ENCODE data around the gene CIROP.

CIROP gene

DNA sequence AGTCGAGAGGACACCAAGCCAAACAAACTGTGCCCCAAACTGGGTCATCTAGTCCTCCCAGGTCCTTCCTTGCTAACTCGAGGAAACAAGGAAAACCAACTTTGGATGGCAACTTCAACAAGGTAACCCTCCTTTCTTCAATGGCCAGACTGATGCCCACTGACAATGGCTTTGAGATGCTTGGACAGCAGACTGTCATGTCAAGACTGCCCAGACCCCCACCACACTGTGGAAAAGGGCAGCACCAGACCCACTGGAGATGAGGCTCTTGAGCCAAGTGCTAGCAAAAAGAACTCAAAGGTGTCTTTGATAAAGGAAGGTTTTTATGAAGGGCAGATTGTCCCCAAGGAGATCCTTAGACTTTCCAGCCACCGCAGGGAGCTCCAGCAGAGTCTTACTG is 38.4 kb downstream of the CIROP start:
- DNase-seq: no peak

DNA sequence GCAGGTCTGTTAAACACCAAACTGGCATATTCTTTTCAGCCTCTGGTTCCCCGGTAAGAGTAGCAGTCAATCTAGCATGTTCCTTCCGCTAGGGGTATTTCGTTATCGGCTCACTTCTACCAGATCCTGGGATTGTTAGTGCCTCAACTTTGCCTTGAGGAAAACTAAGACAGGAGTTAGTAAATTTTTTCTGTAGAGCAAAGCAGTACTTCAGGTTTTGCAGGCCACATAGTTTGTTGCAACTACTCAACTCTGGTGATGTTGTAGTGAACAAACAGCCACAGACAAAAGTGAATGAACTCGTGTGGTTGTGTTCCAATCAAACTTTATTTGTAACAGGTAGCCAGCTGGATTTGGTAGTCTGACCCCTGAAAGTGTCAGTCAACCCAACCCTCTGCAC is 41.2 kb downstream of the CIROP start:
- DNase-seq: no peak

DNA sequence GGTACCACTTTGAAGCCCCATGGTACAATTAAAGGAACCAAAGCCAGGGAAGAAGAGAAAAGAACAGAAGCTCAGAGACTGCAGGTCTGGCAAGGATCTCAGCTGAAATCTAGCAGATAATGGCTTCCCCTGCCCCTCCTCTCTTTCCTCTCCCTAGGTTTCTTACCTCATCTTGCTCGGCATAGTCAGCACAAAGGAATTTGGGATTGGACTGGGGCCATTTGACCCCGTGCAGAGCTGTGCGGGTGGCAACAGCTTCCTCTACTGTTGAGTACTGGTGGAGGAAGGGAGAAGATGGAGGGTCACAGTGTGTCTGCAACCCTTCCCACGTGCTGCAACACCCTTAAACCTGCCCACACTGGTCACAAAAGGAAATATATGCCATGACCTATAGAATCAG is 42.8 kb downstream of the CIROP start:
- no peak for DNase-seq

DNA sequence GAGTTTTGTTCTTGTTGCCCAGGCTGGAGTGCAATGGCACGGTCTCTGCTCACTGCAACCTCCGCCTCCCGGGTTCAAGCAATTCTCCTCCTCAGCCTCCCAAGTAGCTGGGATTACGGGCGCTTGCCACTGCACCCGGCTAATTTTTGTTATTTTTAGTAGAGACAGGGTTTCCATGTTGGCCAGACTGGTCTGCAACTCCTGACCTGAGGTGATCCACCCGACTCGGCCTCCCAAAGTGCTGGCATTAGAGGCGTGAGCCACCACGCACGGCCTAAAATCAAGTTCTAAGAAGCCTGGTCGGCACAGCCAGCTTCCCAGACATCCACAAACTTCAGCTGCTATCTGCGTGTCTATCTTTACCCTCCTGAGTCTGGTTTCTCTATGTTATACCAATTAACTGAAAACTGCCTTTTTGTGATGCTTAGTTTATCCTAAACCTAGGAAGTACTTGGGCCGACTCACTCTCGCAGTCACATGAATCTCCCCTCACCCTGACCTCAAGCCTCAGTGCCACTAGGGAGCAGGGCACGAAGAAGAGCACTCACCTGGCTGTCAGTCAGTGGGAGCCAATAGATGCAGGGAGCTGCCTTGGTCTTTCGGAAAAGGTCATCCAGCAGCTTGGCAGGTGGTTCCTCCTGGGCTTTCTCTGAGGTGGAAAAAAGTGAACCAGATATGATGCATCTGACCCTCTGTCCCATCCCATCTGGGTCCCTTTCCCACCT is 44.1 kb downstream of the CIROP start:
- DNase-seq: no peak

DNA sequence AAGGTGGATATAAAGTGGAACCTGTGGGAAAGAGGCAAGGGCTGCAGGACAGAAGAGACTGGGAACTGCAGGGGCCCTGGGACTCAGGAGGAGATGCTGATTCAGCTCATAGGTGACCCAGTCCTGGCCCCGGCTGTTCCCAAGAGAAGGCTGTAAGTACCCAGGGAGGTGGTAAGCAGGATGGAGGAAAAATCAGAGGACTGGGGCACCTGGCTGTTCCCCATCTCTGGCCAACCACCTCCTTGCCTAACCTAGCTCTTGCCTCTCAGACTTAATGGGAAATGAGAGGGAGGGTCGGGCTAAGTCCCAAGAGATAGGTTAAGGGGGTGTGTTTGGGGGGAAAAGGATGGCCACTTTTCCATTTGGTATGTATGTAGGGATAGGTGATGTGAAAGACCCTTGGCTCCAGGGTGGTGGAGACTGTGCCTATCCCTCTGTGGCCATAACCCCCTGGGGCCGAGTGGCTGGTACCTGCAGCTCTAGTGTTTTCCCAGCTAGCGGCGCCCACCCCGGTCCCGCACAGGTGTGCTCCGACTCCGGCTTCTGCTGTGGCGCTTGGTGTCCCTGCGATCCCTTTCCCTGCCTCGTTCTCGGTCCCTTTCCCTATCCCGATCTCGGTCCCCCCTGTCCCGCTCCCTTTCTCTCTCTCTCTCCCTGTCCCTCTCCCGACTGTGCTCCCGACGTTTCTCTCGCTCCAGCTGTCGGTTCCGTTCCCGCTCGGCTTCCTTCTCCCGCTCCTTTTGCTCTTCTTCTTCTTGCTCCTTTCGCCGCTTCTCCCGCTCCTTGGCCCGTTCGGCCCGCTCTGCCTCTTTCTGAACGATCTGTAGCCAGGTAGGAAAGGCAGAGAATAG is 45.9 kb downstream of the CIROP start:
- DNase-seq: no peak

DNA sequence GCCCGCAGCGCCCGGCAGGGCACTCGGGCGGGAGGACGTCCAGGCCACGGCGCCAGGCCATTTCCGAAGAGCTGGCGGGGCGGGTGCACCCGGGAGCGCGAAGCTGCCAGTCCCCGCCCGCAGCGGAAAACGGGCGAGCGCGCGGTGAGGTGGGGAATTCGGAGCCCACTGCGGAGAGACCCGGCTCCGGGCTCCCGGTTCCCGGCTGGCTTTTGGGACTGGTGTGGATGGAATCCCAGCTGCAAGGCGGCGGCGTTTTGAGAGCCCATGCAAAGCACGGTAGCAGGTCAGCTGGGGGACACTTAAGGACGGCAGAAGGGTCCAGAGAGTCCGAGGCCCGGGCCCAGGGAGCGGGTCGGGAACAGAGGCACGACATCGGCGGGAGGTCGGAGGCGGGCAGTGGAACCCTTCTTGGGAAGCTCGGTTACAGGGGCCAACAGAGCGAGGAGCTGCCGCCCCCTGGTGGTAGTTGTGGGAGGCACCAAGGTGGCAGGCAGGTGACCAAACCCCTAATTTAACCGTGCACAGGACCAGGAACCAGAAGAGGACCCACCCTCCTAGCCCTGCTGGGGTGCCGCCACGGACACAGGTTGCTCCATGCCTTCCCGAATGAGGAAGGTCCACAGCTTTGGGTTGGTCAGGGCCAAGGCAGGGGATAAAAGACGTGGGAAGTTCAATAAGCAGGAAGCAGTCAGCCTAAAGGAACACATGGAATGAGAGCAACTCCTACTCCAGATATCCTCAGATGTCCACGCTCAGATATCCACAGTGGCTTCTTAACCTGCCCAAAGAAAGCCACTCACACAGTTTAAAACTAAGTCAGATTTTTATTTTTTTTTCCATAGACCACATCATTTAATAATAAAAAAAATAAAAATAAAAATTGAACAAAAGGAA is 46.8 kb downstream of the CIROP start:
- peak; percentile 84 for DNase-seq

DNA sequence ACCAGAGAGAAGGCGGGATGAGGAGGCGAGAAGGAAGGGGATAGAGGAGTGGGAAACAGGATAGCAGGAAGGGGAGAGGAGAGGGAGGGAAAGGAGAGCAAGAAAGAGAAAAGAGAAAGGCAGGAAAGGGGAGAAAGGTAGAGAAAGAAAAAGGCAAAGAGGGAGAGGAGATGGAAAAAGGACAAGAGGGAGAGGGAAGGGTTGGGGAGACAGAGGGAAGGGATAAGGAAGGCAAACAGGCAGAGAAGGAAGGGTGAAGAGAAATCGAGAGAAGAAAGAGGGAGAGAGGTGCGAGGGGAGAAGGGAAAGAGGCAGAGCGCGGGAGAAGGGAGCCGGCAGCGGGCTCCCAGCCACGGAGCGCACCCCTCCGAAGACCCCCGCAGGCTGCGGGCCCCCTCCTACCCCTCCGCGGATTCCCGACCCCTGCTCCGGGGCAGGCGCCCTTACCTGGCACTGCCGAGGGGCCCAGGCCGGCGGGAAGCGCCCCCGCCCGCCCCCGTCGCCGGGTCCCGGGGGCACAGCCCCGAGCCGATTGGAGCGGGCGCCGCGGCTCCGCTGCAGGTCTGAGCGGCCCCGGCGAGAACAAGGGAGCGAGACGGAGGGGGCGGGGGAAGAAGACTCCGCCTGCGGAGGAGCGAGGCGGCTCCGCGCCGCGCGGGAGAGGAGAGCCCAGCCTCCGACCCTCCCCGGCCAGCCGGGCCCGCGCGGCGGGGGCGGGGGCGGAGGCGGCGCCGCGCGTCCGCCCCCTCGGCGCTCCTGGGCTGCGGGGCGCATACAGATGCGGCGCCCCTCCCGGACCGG is 47.6 kb downstream of the CIROP start, which contains the start of gene CDH24:
Gene CDH24 (minus strand): TSS at position 565 of the 801 bp plus-strand sequence. CDS start 1,787 bp downstream, outside the sequence.
- DNase-seq: peak; percentile 56

DNA sequence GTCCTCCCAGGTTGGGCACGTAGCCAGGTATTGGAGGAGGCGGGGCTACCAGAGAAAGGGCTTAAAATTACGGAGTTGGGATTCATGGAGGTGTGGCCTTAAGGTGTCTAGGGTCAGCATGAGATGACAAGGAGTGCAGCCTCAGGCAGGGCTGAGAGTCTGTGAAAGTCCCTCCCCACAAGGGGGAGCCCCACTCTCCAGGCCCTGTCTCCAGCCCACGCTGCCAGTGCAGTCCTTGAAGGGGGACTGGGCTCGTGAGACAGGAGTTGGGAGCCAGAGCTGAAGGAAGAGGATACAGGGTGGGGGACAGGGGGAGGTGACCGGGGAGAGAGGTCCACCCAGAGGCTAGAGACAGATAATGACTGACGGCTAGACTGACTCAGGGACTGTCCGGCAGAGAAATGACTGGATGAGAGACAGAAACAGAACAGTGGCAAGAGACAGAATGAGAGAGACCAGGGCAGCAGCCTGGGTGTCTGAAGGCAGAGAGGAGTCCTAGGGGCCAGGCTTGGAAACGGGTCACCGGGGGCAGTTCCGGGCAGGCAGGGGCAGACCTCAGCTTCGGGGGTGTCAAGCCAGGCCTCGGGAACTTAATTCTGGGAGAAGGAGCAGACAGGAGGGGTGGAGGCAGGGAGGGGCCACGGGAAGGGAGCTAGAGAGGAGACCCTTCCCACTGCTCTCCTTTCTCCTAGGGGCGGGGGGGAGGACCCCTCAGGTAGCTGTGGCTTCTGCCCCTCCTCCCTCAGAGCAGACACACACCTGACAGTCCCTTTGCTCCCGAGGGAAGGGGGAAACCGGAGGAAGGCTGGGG is 48.4 kb downstream of the CIROP start:
- peak; percentile 64 for DNase-seq

DNA sequence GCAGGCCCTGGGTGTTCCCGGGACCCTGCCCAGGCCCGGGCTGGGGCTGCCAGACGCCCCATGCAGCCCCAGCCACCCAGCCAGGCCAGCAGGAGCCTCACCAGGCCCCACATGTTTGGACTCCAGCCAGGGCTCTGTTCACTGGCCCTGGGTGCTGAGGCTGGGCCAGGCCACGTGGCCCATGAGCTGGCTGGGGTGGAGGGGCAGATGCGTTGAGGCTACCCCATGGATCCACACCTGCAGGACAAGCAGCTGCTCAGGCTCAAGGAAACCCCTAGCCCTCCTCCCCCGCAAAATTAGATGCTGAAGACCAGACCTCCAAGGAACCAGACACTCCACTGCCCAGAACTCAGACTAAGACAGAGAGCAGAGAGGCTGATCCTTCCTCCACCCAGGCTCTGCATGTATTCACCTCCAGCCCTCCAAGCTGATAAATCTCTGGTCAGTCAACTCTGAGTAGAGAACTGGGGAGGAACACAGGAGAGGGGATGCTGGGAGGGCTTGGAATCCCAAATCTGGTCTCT is 49.1 kb downstream of the CIROP start:
- DNase-seq: no peak

DNA sequence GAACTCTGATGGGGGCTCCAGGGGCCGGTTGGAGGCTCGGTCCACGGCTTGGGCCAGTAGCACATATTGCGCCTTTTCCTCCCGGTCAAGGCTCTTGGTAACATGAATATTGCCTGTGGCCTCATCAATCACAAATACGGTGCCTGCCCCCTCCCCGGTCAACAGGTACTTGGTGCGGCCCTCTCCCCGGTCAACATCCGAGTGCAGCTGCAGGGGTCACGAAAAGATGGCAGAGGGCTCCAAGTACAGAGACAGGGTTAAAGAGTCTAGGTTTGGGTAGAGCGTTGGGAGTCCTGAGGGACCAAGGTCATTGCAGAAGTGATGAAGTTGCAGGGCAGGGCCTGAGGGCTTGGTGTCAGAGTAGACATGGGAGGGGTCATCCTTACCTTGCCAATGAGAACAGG is 49.6 kb downstream of the CIROP start:
- DNase-seq: no peak

DNA sequence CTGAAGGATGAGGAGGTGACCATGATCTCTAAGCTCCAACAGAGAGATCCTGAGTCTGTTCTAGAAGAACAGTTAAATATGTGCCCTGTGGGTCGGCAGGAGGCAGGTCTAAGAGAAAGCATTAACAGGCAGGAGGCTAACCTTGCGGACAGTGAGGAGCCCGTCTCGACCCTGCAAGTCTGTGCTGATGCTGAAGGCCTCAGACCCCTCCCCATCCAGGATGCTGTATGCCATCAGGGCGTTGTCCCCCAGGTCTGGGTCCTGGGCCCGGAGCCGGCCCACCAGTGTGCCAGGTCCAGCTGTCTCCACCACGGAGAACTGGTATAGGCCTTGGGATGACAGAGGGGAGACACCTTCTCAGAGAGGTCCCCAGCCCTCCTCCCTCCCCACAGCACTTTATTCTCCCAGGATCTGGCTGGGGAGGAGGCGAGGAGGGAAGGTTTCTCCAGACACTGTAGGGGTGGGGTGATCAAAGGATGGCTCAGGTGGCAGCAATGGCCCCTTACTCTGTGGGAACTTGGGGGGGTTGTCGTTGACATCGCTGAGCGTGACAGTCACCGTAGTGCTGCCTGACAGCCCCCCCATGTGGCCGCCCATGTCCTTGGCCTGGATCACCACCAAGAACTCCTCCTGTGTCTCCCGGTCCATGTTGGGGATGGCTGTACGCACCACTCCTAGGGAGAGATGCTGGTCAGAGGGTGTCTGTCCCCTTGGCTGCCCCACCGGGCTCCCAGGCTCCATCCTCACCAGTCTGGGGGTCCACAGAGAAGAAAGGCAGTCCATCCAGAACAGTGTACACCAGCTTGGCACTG is 50.6 kb downstream of the CIROP start:
- no peak for DNase-seq

DNA sequence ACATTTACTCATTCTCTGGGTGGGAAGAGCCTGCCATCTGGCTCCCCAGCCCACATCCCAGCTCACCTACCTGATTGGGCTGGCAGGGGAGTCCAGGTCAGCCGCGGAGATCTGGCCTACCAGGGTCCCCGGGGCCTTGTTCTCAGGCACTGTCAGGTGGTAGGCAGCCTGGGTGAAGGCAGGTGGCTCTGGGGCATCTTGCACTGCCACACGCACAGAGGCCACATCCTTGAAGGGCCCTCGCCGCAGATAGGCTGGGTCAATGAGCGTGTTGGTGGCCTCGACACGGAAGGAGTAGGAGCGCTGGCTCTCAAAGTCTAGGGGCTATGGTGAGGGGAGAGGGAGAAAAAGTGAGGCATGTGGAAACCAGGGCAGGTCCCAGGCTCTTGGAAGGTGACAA is 51.4 kb downstream of the CIROP start:
- DNase-seq: no peak

DNA sequence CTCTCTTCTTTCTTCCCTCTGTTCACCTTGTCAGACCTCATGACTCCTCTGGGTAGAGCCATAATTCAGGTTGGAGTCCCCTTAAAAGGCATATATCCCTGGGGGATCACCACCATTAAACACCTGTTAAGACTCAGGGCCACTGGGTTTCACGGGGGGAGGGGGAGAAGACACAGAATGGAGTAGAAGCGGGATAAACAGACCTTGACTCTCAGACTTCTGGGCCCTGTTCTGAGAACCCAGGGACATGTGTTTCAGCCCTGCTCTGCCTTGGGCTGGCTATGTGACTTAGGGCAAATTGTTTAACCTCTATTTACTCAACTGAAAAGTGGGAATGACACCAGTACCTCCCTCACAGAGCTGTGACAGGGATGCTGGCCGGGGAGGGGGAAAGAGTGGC is 52.1 kb downstream of the CIROP start:
- no peak for DNase-seq

DNA sequence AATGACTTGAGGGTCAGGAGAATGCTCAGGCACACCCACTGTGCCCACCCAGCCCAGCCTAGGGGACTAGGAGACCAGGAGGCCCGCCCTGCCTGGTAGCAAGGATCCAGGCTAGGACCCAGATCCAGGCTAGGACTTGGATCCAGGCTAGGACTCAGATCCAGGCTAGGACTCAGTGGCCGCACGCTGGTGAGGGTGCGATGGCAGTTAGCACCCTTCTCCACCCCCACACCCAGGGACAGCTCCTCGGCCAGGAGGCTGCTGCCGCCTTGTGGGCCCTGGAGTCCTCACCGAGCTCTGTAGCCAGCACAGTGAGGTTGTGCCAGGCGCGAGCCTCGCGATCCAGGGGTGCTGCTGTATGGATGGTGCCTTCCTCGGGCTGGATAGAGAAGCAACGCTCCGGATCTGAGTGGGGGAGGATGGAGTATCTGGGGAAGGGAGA is 52.6 kb downstream of the CIROP start:
- DNase-seq: no peak

DNA sequence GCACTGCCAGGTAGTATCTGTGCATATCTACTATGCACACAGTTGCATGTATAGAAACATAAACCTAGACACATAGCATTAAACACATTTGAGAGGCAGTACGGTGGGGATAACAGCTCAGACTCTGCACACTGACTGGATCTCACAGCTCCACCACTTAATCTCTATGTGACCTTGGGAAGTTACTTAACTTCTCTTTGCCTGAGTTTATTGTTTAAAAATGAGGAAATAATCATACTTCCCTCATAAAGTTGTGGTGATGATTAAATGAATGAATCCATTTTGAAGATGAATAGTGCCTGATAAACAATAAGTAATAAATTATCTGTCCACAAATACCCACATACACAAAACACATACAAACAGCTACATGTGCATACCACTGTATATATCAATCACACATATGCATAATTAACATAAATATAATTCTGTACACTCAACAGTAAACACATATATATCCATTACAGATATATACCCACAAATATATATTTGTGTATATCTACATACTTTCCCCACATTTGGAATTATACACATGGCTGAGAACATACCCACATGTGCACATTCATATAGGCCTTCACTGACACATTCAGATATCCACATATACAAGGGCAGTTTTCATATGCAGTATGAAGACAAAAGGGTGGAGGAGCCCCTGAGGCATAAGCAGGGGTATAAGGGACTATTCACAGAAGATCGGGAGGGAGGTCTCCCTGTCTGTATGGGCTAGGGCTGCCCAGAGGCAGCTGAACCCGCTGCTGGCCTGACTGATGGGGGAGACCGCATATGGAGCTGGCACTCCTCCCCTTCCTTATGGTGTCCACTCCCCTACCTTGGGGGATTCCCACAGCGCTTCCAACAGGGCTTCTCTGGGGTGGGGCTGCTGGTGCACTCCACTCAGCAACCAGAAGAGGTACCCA is 53.4 kb downstream of the CIROP start:
- no peak for DNase-seq

All from CD4-positive, alpha-beta T cell treated with Interleukin-4 for 4 hours (primary cell).